Ovary (tissue), 3 donors: ENCODE results near the gene DUSP9.

Experiments used
- CTCF ChIP-seq, 3 donors: fragments of 450-650 bp in 2 of 3; fragments of 200-600 bp in 1 of 3; IDR thresholded peaks; one replicate each; pipeline versions ENCODE4 v1.5.1 to v1.8.0; 2016 to 2022; ENCODE audit warnings: antibody characterized with exemption in 3 of 3, mild to moderate bottlenecking in 1 of 3
- EP300 ChIP-seq: sonication (generic); formaldehyde crosslinking; IDR thresholded peaks from one replicate; pipeline ENCODE4 v1.6.1; 2017; ENCODE audit warnings: antibody characterized with exemption
- POLR2A ChIP-seq: fragments of 450-650 bp; IDR thresholded peaks from one replicate; pipeline ENCODE4 v1.6.1; 2017; ENCODE audit warnings: antibody characterized with exemption, mild to moderate bottlenecking, moderate library complexity
- donor health status: DM: no; HTN: no; CAD: no.

- peak; percentile 21 to 44 (median 22) for TF ChIP-seq CTCF (IDR thresholded peaks at IDR 0.05)
- no peak for TF ChIP-seq POLR2A
- no peak for TF ChIP-seq EP300
Observed at GRCh38 chrX:153669174-153669890, 22.3 kb downstream of the DUSP9 start.
